T-helper 2 cell treated with Interferon-gamma antibody and Interleukin-4, amounts not matched to agents 5 μg/mL and 100 μg/mL, for 36 hours (primary cell): ENCODE data around the gene SNRPA1.

Experiments used
- DNase-seq: peaks from one replicate; pipeline ENCODE4 v3.0.0; 2021; ENCODE audit warnings: low spot score
- H3K27ac Mint-ChIP-seq: one replicate; pipeline ENCODE4 v1.8.0; 2021; ENCODE audit warnings: mild to moderate bottlenecking, mixed read lengths
- H3K27me3 Mint-ChIP-seq: one replicate; pipeline ENCODE4 v1.8.0; 2021; ENCODE audit warnings: low read depth, mixed read lengths
- H3K36me3 Mint-ChIP-seq: one replicate; pipeline ENCODE4 v1.8.0; 2021; ENCODE audit warnings: low read depth, mixed read lengths
- H3K4me1 Mint-ChIP-seq: one replicate; pipeline ENCODE4 v1.8.0; 2021; ENCODE audit warnings: low read depth, mixed read lengths
- H3K4me3 Mint-ChIP-seq: one replicate; pipeline ENCODE4 v1.8.0; 2022; ENCODE audit warnings: mild to moderate bottlenecking, moderate library complexity, mixed read lengths
- H3K9me3 Mint-ChIP-seq: one replicate; pipeline ENCODE4 v1.8.0; 2021; ENCODE audit warnings: mixed read lengths

Gene SNRPA1

GRCh38 chr15:101252836-101253235, 42.2 kb downstream of the SNRPA1 start:
- Mint-ChIP-seq H3K9me3 (no peaks in the 10 kb centered on the region), H3K36me3 (peaks cover 20% of the 10 kb centered on the region), H3K27me3 (no peaks in the 10 kb centered on the region), H3K27ac (peak overlapping the region; percentile 90), H3K4me1 (peaks cover 47% of the 10 kb centered on the region), H3K4me3 (peak overlapping the region; percentile 90)
- DNase-seq, result no peak

- peak; percentile 91 for DNase-seq
- Mint-ChIP-seq H3K4me3 (peak within 1 kb of the TSS; percentile 90), H3K27ac (peak within 1 kb of the TSS; percentile 90), H3K9me3 (no peaks in the 10 kb centered on the region), H3K4me1 (peaks cover 54% of the 10 kb centered on the region), H3K27me3 (no peaks in the 10 kb centered on the region), H3K36me3 (peaks cover 22% of the 10 kb centered on the region)
Measured at GRCh38 chr15:101251830-101252820, 42.9 kb downstream of the SNRPA1 start, which contains the start of gene CHSY1. Gene CHSY1, minus strand, starts transcription at chr15:101252048. Its CDS starts 592 bp downstream, at chr15:101251456.

- peak overlapping the region; percentile 88 for H3K27ac Mint-ChIP-seq
- DNase-seq, result no peak
- H3K27me3 Mint-ChIP-seq, result no peaks in the 10 kb centered on the region
- H3K9me3 Mint-ChIP-seq, result no peaks in the 10 kb centered on the region
- H3K4me1 Mint-ChIP-seq, result peaks cover 58% of the 10 kb centered on the region
- peak overlapping the region; percentile 84 for H3K4me3 Mint-ChIP-seq
- H3K36me3 Mint-ChIP-seq, result peaks cover 22% of the 10 kb centered on the region
Measured at GRCh38 chr15:101250873-101251829, 43.9 kb downstream of the SNRPA1 start.

- H3K9me3 Mint-ChIP-seq, result no peaks in the 10 kb centered on the region
- H3K27ac Mint-ChIP-seq, result peak overlapping the region; percentile 88
- no peak for DNase-seq
- H3K4me1 Mint-ChIP-seq, result peaks cover 61% of the 10 kb centered on the region
- H3K4me3 Mint-ChIP-seq, result peak overlapping the region; percentile 81
- H3K36me3 Mint-ChIP-seq, result peaks cover 27% of the 10 kb centered on the region
- H3K27me3 Mint-ChIP-seq, result no peaks in the 10 kb centered on the region
Measured at GRCh38 chr15:101250341-101250831, 44.7 kb downstream of the SNRPA1 start.

GRCh38 chr15:101248274-101248673, 46.8 kb downstream of the SNRPA1 start:
- Mint-ChIP-seq H3K9me3 (no peaks in the 10 kb centered on the region), H3K36me3 (peaks cover 40% of the 10 kb centered on the region), H3K4me1 (peaks cover 75% of the 10 kb centered on the region), H3K27ac (peak overlapping the region; percentile 29), H3K27me3 (no peaks in the 10 kb centered on the region), H3K4me3 (peak overlapping the region; percentile 49)
- DNase-seq, result no peak

- DNase-seq, result no peak
- Mint-ChIP-seq H3K4me1 (peaks cover 76% of the 10 kb centered on the region), H3K27me3 (no peaks in the 10 kb centered on the region), H3K27ac (peak overlapping the region; percentile 82), H3K4me3 (peak overlapping the region; percentile 68), H3K9me3 (no peaks in the 10 kb centered on the region), H3K36me3 (peaks cover 47% of the 10 kb centered on the region)
Measured at GRCh38 chr15:101246824-101247745, 48.0 kb downstream of the SNRPA1 start.

- H3K27me3 Mint-ChIP-seq, result no peaks in the 10 kb centered on the region
- no peak for DNase-seq
- peaks cover 82% of the 10 kb centered on the region for H3K4me1 Mint-ChIP-seq
- H3K9me3 Mint-ChIP-seq, result no peaks in the 10 kb centered on the region
- H3K27ac Mint-ChIP-seq, result peak overlapping the region; percentile 46
- peaks cover 49% of the 10 kb centered on the region for H3K36me3 Mint-ChIP-seq
- peak overlapping the region; percentile 68 for H3K4me3 Mint-ChIP-seq
Measured at GRCh38 chr15:101246391-101246790, 48.7 kb downstream of the SNRPA1 start.

- no peak for DNase-seq
- Mint-ChIP-seq H3K27ac (peak overlapping the region; percentile 64), H3K9me3 (no peaks in the 10 kb centered on the region), H3K27me3 (no peaks in the 10 kb centered on the region), H3K4me1 (peaks cover 85% of the 10 kb centered on the region), H3K4me3 (peak overlapping the region; percentile 68), H3K36me3 (peaks cover 43% of the 10 kb centered on the region)
Measured at GRCh38 chr15:101244889-101245668, 50.0 kb downstream of the SNRPA1 start.

- Mint-ChIP-seq H3K36me3 (peaks cover 40% of the 10 kb centered on the region), H3K27me3 (no peaks in the 10 kb centered on the region)
Measured at GRCh38 chr15:101244036-101244781, 50.8 kb downstream of the SNRPA1 start.

GRCh38 chr15:101243420-101243819, 51.6 kb downstream of the SNRPA1 start:
- no peaks in the 10 kb centered on the region for H3K9me3 Mint-ChIP-seq
- DNase-seq, result no peak
- H3K27me3 Mint-ChIP-seq, result no peaks in the 10 kb centered on the region
- peak overlapping the region; percentile 68 for H3K4me3 Mint-ChIP-seq
- peak overlapping the region; percentile 64 for H3K27ac Mint-ChIP-seq
- H3K36me3 Mint-ChIP-seq, result peaks cover 41% of the 10 kb centered on the region
- H3K4me1 Mint-ChIP-seq, result peaks cover 91% of the 10 kb centered on the region

More at GRCh38 chr15:101244036-101244781, 50.8 kb downstream of the SNRPA1 start:
- H3K27ac Mint-ChIP-seq, result peak overlapping the region; percentile 64
- H3K9me3 Mint-ChIP-seq, result no peaks in the 10 kb centered on the region
- peaks cover 87% of the 10 kb centered on the region for H3K4me1 Mint-ChIP-seq
- peak overlapping the region; percentile 68 for H3K4me3 Mint-ChIP-seq
- no peak for DNase-seq

GRCh38 chr15:101242999-101243336, 52.1 kb downstream of the SNRPA1 start:
- Mint-ChIP-seq H3K9me3 (no peaks in the 10 kb centered on the region), H3K4me1 (peaks cover 87% of the 10 kb centered on the region), H3K27ac (peak overlapping the region; percentile 88), H3K27me3 (no peaks in the 10 kb centered on the region), H3K4me3 (peak overlapping the region; percentile 68), H3K36me3 (peaks cover 40% of the 10 kb centered on the region)
- no peak for DNase-seq
